BLaER1 treated with 17β-estradiol and CSF1 and Interleukin-3, amounts not matched to agents 10 nM and 100 nM (cell line): ENCODE data around the gene NTN4.
A peak's percentile ranks its signal among the peaks of the same experiment; 100 is the strongest.

Experiments
- H3K27ac ChIP-seq, 11 experiments: shearing (Covaris generic); formaldehyde crosslinking; 2 replicates each; pipeline ENCODE4 v1.8.1; 2022
- H3K27me3 ChIP-seq, 11 experiments: shearing (Covaris generic); formaldehyde crosslinking; 2 replicates each; pipeline ENCODE4 v1.8.1; 2022
- H3K36me3 ChIP-seq, 11 experiments: shearing (Covaris generic); formaldehyde crosslinking; 2 replicates each; pipeline ENCODE4 v1.8.1; 2022
- H3K4me1 ChIP-seq, 10 experiments: shearing (Covaris generic); formaldehyde crosslinking; 2 replicates each; pipeline ENCODE4 v1.8.1; 2022
- H3K4me2 ChIP-seq, 11 experiments: shearing (Covaris generic); formaldehyde crosslinking; 2 replicates each; pipeline ENCODE4 v1.8.1; 2022
- H3K4me3 ChIP-seq, 10 experiments: shearing (Covaris generic); formaldehyde crosslinking; 2 replicates each; pipeline ENCODE4 v1.8.1; 2022
- H3K9ac ChIP-seq, 11 experiments: shearing (Covaris generic); formaldehyde crosslinking; 2 replicates each; pipeline ENCODE4 v1.8.1; 2022
- H3K9me3 ChIP-seq, 11 experiments: shearing (Covaris generic); formaldehyde crosslinking; replicated peaks in 1 of 11; 2 replicates each; pipeline ENCODE4 v1.8.1; 2022
- H4K20me1 ChIP-seq, 11 experiments: shearing (Covaris generic); formaldehyde crosslinking; 2 replicates each; pipeline ENCODE4 v1.8.1; 2022
- Cebpa-rat ChIP-seq, 11 experiments: shearing (Covaris generic); IDR thresholded peaks; 2 replicates each; pipeline ENCODE4 v1.8.1; 2022

The NTN4 gene

GRCh38 chr12:95790033-95790916 is at the start of gene NTN4:
TSS of gene NTN4 (minus strand) at chr12:95790764. CDS start at chr12:95790309, 455 bp downstream.
- Histone ChIP-seq H3K4me2 (peak within 1 kb of the TSS; percentile 93 to 100 (median 97)), H3K9ac (peak within 1 kb of the TSS; percentile 45 to 79 (median 69); a peak in 21 of 22 replicates), H3K4me1 (peaks cover 5 to 15% (median 13%) of the 10 kb centered on the region in 10 experiments; a peak in 18 of 20 replicates), H3K27ac (0 out of 22 replicates have a peak within 1 kb of the TSS, but pooled peaks of 1 of the 11 experiments have one; percentile 7), H3K4me3 (peak within 1 kb of the TSS; percentile 65 to 80 (median 70)), H3K9me3 (no peaks in the 10 kb centered on the region), H3K36me3 (no peaks in the 10 kb centered on the region), H3K27me3 (peaks cover 74 to 88% (median 75%) of the 10 kb centered on the region in 11 experiments), H4K20me1 (peaks cover 0 to 29% (median 23%) of the 10 kb centered on the region in 11 experiments; a peak in 15 of 22 replicates)
- TF ChIP-seq Cebpa-rat (IDR thresholded peaks at IDR 0.05): no peak

- no peak overlapping the region for H3K27ac ChIP-seq
- no peak overlapping the region for H3K4me2 ChIP-seq
- H3K4me1 ChIP-seq: no peaks in the 10 kb centered on the region
- no peak overlapping the region for H3K9ac ChIP-seq
- TF ChIP-seq Cebpa-rat (IDR thresholded peaks at IDR 0.05): no peak
- H3K9me3 ChIP-seq: no peaks in the 10 kb centered on the region
- H3K27me3 ChIP-seq: no peaks in the 10 kb centered on the region
- no peaks in the 10 kb centered on the region for H3K36me3 ChIP-seq
- no peaks in the 10 kb centered on the region for H4K20me1 ChIP-seq
- no peak overlapping the region for H3K4me3 ChIP-seq
Observed at GRCh38 chr12:95838125-95838524, 47.6 kb upstream of the NTN4 start.

- Histone ChIP-seq H3K9me3 (no peaks in the 10 kb centered on the region), H3K4me1 (no peaks in the 10 kb centered on the region), H4K20me1 (no peaks in the 10 kb centered on the region), H3K4me3 (no peak overlapping the region), H3K27ac (no peak overlapping the region), H3K36me3 (no peaks in the 10 kb centered on the region), H3K27me3 (no peaks in the 10 kb centered on the region), H3K4me2 (no peak overlapping the region), H3K9ac (no peak overlapping the region)
- no peak for TF ChIP-seq Cebpa-rat (IDR thresholded peaks at IDR 0.05)
Observed at GRCh38 chr12:95837240-95838038, 46.9 kb upstream of the NTN4 start.

GRCh38 chr12:95836630-95837239 is 46.2 kb upstream of the NTN4 start:
- H3K27ac ChIP-seq: no peak overlapping the region
- no peaks in the 10 kb centered on the region for H3K36me3 ChIP-seq
- H3K4me2 ChIP-seq: no peak overlapping the region
- no peak overlapping the region for H3K9ac ChIP-seq
- H3K9me3 ChIP-seq: no peaks in the 10 kb centered on the region
- H3K4me3 ChIP-seq: no peak overlapping the region
- H3K4me1 ChIP-seq: no peaks in the 10 kb centered on the region
- H3K27me3 ChIP-seq: no peaks in the 10 kb centered on the region
- no peak for TF ChIP-seq Cebpa-rat (IDR thresholded peaks at IDR 0.05)
- no peaks in the 10 kb centered on the region for H4K20me1 ChIP-seq

- no peaks in the 10 kb centered on the region for H4K20me1 ChIP-seq
- no peak overlapping the region for H3K27ac ChIP-seq
- no peak overlapping the region for H3K9ac ChIP-seq
- no peaks in the 10 kb centered on the region for H3K4me1 ChIP-seq
- no peaks in the 10 kb centered on the region for H3K36me3 ChIP-seq
- H3K27me3 ChIP-seq: no peaks in the 10 kb centered on the region
- no peak overlapping the region for H3K4me2 ChIP-seq
- H3K4me3 ChIP-seq: no peak overlapping the region
- TF ChIP-seq Cebpa-rat (IDR thresholded peaks at IDR 0.05): no peak
- H3K9me3 ChIP-seq: no peaks in the 10 kb centered on the region
Observed at GRCh38 chr12:95836185-95836609, 45.6 kb upstream of the NTN4 start.

GRCh38 chr12:95834572-95834971 is 44.0 kb upstream of the NTN4 start:
- H4K20me1 ChIP-seq: no peaks in the 10 kb centered on the region
- H3K4me3 ChIP-seq: no peak overlapping the region
- no peak overlapping the region for H3K9ac ChIP-seq
- no peak overlapping the region for H3K4me2 ChIP-seq
- no peaks in the 10 kb centered on the region for H3K9me3 ChIP-seq
- TF ChIP-seq Cebpa-rat (IDR thresholded peaks at IDR 0.05): no peak
- H3K4me1 ChIP-seq: no peaks in the 10 kb centered on the region
- no peak overlapping the region for H3K27ac ChIP-seq
- H3K27me3 ChIP-seq: no peaks in the 10 kb centered on the region
- H3K36me3 ChIP-seq: no peaks in the 10 kb centered on the region

- H4K20me1 ChIP-seq: no peaks in the 10 kb centered on the region
- H3K9me3 ChIP-seq: no peaks in the 10 kb centered on the region
- no peak overlapping the region for H3K9ac ChIP-seq
- TF ChIP-seq Cebpa-rat (IDR thresholded peaks at IDR 0.05): no peak
- H3K27ac ChIP-seq: no peak overlapping the region
- no peaks in the 10 kb centered on the region for H3K36me3 ChIP-seq
- H3K4me2 ChIP-seq: no peak overlapping the region
- no peaks in the 10 kb centered on the region for H3K27me3 ChIP-seq
- H3K4me1 ChIP-seq: no peaks in the 10 kb centered on the region
- no peak overlapping the region for H3K4me3 ChIP-seq
Observed at GRCh38 chr12:95830335-95831089, 39.9 kb upstream of the NTN4 start.

GRCh38 chr12:95829395-95829794 is 38.8 kb upstream of the NTN4 start:
- Histone ChIP-seq H3K27me3 (no peaks in the 10 kb centered on the region), H3K4me3 (no peak overlapping the region), H3K9ac (no peak overlapping the region), H3K9me3 (no peaks in the 10 kb centered on the region), H3K4me2 (no peak overlapping the region), H4K20me1 (no peaks in the 10 kb centered on the region), H3K36me3 (no peaks in the 10 kb centered on the region), H3K27ac (no peak overlapping the region), H3K4me1 (no peaks in the 10 kb centered on the region)
- no peak for TF ChIP-seq Cebpa-rat (IDR thresholded peaks at IDR 0.05)
